ENCODE results near the gene NAA35. TPM values are rescaled to one million over a fixed set of nuclear protein-coding genes. Genes with fewer than 3 reads are reported as not detected.
A peak's percentile ranks its signal among the peaks of the same experiment; 100 is the strongest.

Gene NAA35
- total RNA-seq, 1 experiment from 2014 or later, result 12.2 TPM

GRCh38 chr9:85899388-85899787 lies 41.6 kb upstream of the NAA35 start:
- Histone ChIP-seq H3F3A (ENCODE audit: low read length, unreplicated experiment) (no peaks in the 10 kb centered on the region), H3K4me1 (ENCODE audit: insufficient read depth, low read length) (no peaks in the 10 kb centered on the region), H4K20me1 (ENCODE audit: low read length) (no peaks in the 10 kb centered on the region), H3K9me3 (ENCODE audit: low read length) (no peaks in the 10 kb centered on the region), H3K4me3 (ENCODE audit: low read length) (no peak overlapping the region), H2AFZ (ENCODE audit: low read length) (no peak overlapping the region), H3K9me2 (replicated peaks; ENCODE audit: low read length) (no peaks in the 10 kb centered on the region), H3K36me3 (ENCODE audit: low read depth, low read length) (no peaks in the 10 kb centered on the region), H3K79me2 (ENCODE audit: low read length) (no peaks in the 10 kb centered on the region), H3K9ac (ENCODE audit: low read length) (no peak overlapping the region), H3K27ac (ENCODE audit: low read length) (no peak overlapping the region), H3K27me3 (ENCODE audit: low read length) (no peaks in the 10 kb centered on the region), H3K4me2 (ENCODE audit: low read length) (no peak overlapping the region)
- ChIA-PET CTCF (no interaction called here), POLR2A (ENCODE audit: unreplicated experiment) (no interaction called here)
- no peak for TF ChIP-seq EZH2 (IDR thresholded peaks at IDR 0.05; ENCODE audit: low read length, unreplicated experiment)
- TF ChIP-seq EZH2phosphoT487 (IDR thresholded peaks at IDR 0.05; ENCODE audit: borderline replicate concordance, low read length), result no peak
- intact Hi-C loops (cut with micrococcal nuclease), result no loop called here
- DNase-seq, result no peak
- BruUV-seq (replicated peaks), result no TSS peak
- ATAC-seq, result no peak

GRCh38 chr9:85900504-85901201 lies 40.3 kb upstream of the NAA35 start:
- Histone ChIP-seq H3F3A (ENCODE audit: low read length, unreplicated experiment) (no peaks in the 10 kb centered on the region), H3K9me2 (replicated peaks; ENCODE audit: low read length) (no peaks in the 10 kb centered on the region), H3K4me3 (ENCODE audit: low read length) (no peak overlapping the region), H3K9ac (ENCODE audit: low read length) (no peak overlapping the region), H3K4me1 (ENCODE audit: insufficient read depth, low read length) (no peaks in the 10 kb centered on the region), H3K9me3 (ENCODE audit: low read length) (no peaks in the 10 kb centered on the region), H3K4me2 (ENCODE audit: low read length) (no peak overlapping the region), H4K20me1 (ENCODE audit: low read length) (no peaks in the 10 kb centered on the region), H2AFZ (ENCODE audit: low read length) (no peak overlapping the region), H3K79me2 (ENCODE audit: low read length) (no peaks in the 10 kb centered on the region), H3K27ac (ENCODE audit: low read length) (no peak overlapping the region), H3K36me3 (ENCODE audit: low read depth, low read length) (no peaks in the 10 kb centered on the region), H3K27me3 (ENCODE audit: low read length) (no peaks in the 10 kb centered on the region)
- DNase-seq, result peak; percentile 37
- intact Hi-C loops (cut with micrococcal nuclease), result loop anchor here (2.0 kb wide), 1 partner anchor 82 kb away; no protein-coding TSS in a partner anchor
- POLR2A ChIA-PET (ENCODE audit: unreplicated experiment), result no interaction called here
- CTCF ChIA-PET, result interaction anchor here (0.5 kb wide), 1 partner anchor 161 kb away, joined by 4 read pairs; no protein-coding TSS in a partner anchor
- TF ChIP-seq, protein P1, sequence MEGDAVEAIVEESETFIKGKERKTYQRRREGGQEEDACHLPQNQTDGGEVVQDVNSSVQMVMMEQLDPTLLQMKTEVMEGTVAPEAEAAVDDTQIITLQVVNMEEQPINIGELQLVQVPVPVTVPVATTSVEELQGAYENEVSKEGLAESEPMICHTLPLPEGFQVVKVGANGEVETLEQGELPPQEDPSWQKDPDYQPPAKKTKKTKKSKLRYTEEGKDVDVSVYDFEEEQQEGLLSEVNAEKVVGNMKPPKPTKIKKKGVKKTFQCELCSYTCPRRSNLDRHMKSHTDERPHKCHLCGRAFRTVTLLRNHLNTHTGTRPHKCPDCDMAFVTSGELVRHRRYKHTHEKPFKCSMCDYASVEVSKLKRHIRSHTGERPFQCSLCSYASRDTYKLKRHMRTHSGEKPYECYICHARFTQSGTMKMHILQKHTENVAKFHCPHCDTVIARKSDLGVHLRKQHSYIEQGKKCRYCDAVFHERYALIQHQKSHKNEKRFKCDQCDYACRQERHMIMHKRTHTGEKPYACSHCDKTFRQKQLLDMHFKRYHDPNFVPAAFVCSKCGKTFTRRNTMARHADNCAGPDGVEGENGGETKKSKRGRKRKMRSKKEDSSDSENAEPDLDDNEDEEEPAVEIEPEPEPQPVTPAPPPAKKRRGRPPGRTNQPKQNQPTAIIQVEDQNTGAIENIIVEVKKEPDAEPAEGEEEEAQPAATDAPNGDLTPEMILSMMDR (conservative IDR thresholded peaks at IDR 0.05; ENCODE audit: low read depth, low read length), result peak; percentile 46; the same call in 1 of the 2 replicates
- TF ChIP-seq EZH2phosphoT487 (IDR thresholded peaks at IDR 0.05; ENCODE audit: borderline replicate concordance, low read length), result no peak
- no TSS peak for BruUV-seq (replicated peaks)
- peak; percentile 58 for ATAC-seq

DNA sequence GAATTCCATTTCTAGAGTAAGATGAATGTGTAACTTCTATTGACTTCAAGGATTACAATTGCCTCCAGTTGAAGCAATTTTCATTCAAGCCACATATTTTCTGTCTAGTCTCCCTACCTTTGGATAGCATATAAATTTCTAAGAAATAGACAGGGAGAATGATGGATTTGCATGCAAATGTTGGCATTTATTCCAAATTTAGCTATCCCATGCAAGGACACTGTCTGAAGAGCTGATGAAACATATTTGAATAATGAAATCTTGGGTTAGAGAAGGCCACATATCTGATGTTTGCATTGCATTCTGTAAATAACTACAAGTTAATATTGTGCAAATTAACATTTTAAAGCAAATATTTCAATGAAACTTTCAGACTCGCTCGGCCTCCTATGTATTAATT lies 36.0 kb upstream of the NAA35 start:
- no peak for ATAC-seq
- no peak overlapping the region for H3K9ac ChIP-seq (ENCODE audit: low read length)
- CTCF ChIA-PET, result no interaction called here
- H3K4me1 ChIP-seq (ENCODE audit: insufficient read depth, low read length), result no peaks in the 10 kb centered on the region
- H3K36me3 ChIP-seq (ENCODE audit: low read depth, low read length), result no peaks in the 10 kb centered on the region
- intact Hi-C loops (cut with micrococcal nuclease), result no loop called here
- H3K27me3 ChIP-seq (ENCODE audit: low read length), result no peaks in the 10 kb centered on the region
- H4K20me1 ChIP-seq (ENCODE audit: low read length), result no peaks in the 10 kb centered on the region
- no peak overlapping the region for H3K4me2 ChIP-seq (ENCODE audit: low read length)
- H3K9me2 ChIP-seq (replicated peaks; ENCODE audit: low read length), result no peaks in the 10 kb centered on the region
- no peak overlapping the region for H3K27ac ChIP-seq (ENCODE audit: low read length)
- H3K4me3 ChIP-seq (ENCODE audit: low read length), result no peak overlapping the region
- H3K79me2 ChIP-seq (ENCODE audit: low read length), result no peaks in the 10 kb centered on the region
- no peak for DNase-seq
- no TSS peak for BruUV-seq (replicated peaks)
- POLR2A ChIA-PET (ENCODE audit: unreplicated experiment), result no interaction called here
- no peaks in the 10 kb centered on the region for H3F3A ChIP-seq (ENCODE audit: low read length, unreplicated experiment)
- H3K9me3 ChIP-seq (ENCODE audit: low read length), result no peaks in the 10 kb centered on the region
- H2AFZ ChIP-seq (ENCODE audit: low read length), result no peak overlapping the region
- TF ChIP-seq, protein P1 (conservative IDR thresholded peaks at IDR 0.05; ENCODE audit: low read depth, low read length), result no peak
- TF ChIP-seq EZH2 (IDR thresholded peaks at IDR 0.05; ENCODE audit: low read length, unreplicated experiment), result no peak
- no peak for TF ChIP-seq EZH2phosphoT487 (IDR thresholded peaks at IDR 0.05; ENCODE audit: borderline replicate concordance, low read length)
